Measurements from ENCODE around the gene OLIG2. TPM values are rescaled to one million over a fixed set of nuclear protein-coding genes. Genes with fewer than 3 reads are reported as not detected.

OLIG2 gene
- total RNA-seq, 1 donor from 2014 or later: not detected

GRCh38 chr21:33059380-33059841, 33.7 kb downstream of the OLIG2 start:
- Histone ChIP-seq H3K4me1 (peaks cover 13% of the 10 kb centered on the region), H3K4me3 (no peak overlapping the region), H3K27ac (replicated peaks) (no peak overlapping the region), H3K36me3 (no peaks in the 10 kb centered on the region), H3K9me3 (replicated peaks) (no peaks in the 10 kb centered on the region), H3K27me3 (ENCODE audit: low read depth) (peaks cover 53% of the 10 kb centered on the region)
- DNase-seq: no peak
- intact Hi-C loops (cut with micrococcal nuclease): no loop called here
- no peak for TF ChIP-seq CTCF (IDR thresholded peaks at IDR 0.05; ENCODE audit: borderline replicate concordance)

GRCh38 chr21:33061233-33061632, 35.5 kb downstream of the OLIG2 start:
- no peak for TF ChIP-seq CTCF (IDR thresholded peaks at IDR 0.05; ENCODE audit: borderline replicate concordance)
- no peak overlapping the region for H3K27ac ChIP-seq (replicated peaks)
- no peaks in the 10 kb centered on the region for H3K9me3 ChIP-seq (replicated peaks)
- H3K4me1 ChIP-seq: peaks cover 13% of the 10 kb centered on the region
- intact Hi-C loops (cut with micrococcal nuclease): no loop called here
- H3K27me3 ChIP-seq (ENCODE audit: low read depth): peaks cover 71% of the 10 kb centered on the region
- no peaks in the 10 kb centered on the region for H3K36me3 ChIP-seq
- DNase-seq: no peak
- no peak overlapping the region for H3K4me3 ChIP-seq

GRCh38 chr21:33063375-33063883, 37.7 kb downstream of the OLIG2 start:
- no peak for DNase-seq
- Histone ChIP-seq H3K4me3 (no peak overlapping the region), H3K4me1 (peaks cover 9% of the 10 kb centered on the region), H3K9me3 (replicated peaks) (no peaks in the 10 kb centered on the region), H3K36me3 (no peaks in the 10 kb centered on the region), H3K27ac (replicated peaks) (no peak overlapping the region), H3K27me3 (ENCODE audit: low read depth) (peaks cover 93% of the 10 kb centered on the region)
- no peak for TF ChIP-seq CTCF (IDR thresholded peaks at IDR 0.05; ENCODE audit: borderline replicate concordance)
- intact Hi-C loops (cut with micrococcal nuclease): no loop called here

- Histone ChIP-seq H3K27ac (replicated peaks) (no peak overlapping the region), H3K27me3 (ENCODE audit: low read depth) (peaks cover 99% of the 10 kb centered on the region), H3K4me1 (peaks cover 3% of the 10 kb centered on the region), H3K9me3 (replicated peaks) (peaks cover under 1% of the 10 kb centered on the region), H3K36me3 (no peaks in the 10 kb centered on the region), H3K4me3 (no peak overlapping the region)
- DNase-seq: no peak
- intact Hi-C loops (cut with micrococcal nuclease): no loop called here
- no peak for TF ChIP-seq CTCF (IDR thresholded peaks at IDR 0.05; ENCODE audit: borderline replicate concordance)
Observed at GRCh38 chr21:33063907-33064622, 38.3 kb downstream of the OLIG2 start.

- intact Hi-C loops (cut with micrococcal nuclease): no loop called here
- DNase-seq: no peak
- Histone ChIP-seq H3K4me1 (peaks cover 4% of the 10 kb centered on the region), H3K27me3 (ENCODE audit: low read depth) (peaks cover 100% of the 10 kb centered on the region), H3K27ac (replicated peaks) (no peak overlapping the region), H3K36me3 (no peaks in the 10 kb centered on the region), H3K4me3 (no peak overlapping the region), H3K9me3 (replicated peaks) (peaks cover 4% of the 10 kb centered on the region)
- no peak for TF ChIP-seq CTCF (IDR thresholded peaks at IDR 0.05; ENCODE audit: borderline replicate concordance)
Observed at GRCh38 chr21:33064623-33065390, 39.1 kb downstream of the OLIG2 start.
